ENCODE measurements around the gene RNF151. TPM values are rescaled to one million over a fixed set of nuclear protein-coding genes. Genes with fewer than 3 reads are reported as not detected.
"Not testable (repeated sequence)": the region's sequence is repeated elsewhere in the genome, so short reads cannot be mapped to it uniquely, and the experiment has no call there.

RNF151 gene
- total and polyA plus RNA-seq, 2 donors (not counting 1 experiment from before 2014, with no cell fraction given), result 0.13 to 0.76 TPM

DNA sequence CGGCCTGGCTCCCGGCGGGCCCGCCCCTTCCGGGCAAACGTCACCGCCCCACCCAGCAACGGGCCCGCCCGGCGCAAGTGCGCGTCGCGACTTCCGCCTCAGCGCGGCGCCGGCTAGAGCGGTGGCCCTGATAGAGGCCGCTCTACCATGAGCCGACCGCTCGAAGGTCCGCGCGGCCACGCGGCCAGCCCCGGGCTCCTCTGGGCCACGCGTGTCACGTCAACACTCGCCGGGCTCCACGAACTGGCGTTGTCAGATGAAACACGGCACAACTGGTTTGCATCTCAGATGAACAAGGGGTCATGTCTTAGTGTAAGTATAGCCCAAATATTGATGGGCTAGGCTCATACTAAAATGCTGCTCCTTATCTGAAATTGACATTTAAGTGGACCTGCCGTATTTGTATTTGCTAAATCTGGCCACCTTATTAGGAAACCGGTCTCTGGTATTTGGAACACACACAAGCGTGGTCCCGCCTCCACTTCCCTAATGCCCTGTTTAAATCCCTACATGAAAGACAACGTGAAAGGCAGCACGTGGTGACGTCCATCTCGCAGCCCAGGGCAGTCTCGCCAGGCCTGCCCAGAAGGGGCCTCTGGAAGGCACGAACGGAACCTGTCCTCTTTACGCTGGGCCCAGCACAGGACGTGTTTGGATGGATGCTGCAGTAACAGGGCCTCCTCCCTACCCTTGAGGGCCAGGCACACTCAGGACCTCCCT is 43.3 kb downstream of the RNF151 start, which contains the start of gene ZNF598:
TSS of gene ZNF598 (minus strand) at position 31 of the 720 bp plus-strand sequence.
- H3K4me1 ChIP-seq (ENCODE audit: control insufficient read depth in 2 of 2, insufficient read depth in 2 of 2, low read length in 2 of 2), result peaks cover 35 to 44% of the 10 kb centered on the region in 2 donors
- H4K20me1 ChIP-seq (ENCODE audit: control insufficient read depth, insufficient read depth, low read length, poor library complexity, severe bottlenecking), result peaks cover 43% of the 10 kb centered on the region
- Mint-ChIP-seq H3K27ac (peak within 1 kb of the TSS; percentile 95), H3K9me3 (ENCODE audit: insufficient read depth) (no peaks in the 10 kb centered on the region), H3K4me3 (peak within 1 kb of the TSS; percentile 95), H3K4me1 (peaks cover 38% of the 10 kb centered on the region), H3K27me3 (no peaks in the 10 kb centered on the region)
- H3K27ac ChIP-seq (ENCODE audit: low read length in 2 of 2), result peak within 1 kb of the TSS; percentile 87 to 95
- no peak for TF ChIP-seq EZH2 (IDR thresholded peaks at IDR 0.05; ENCODE audit: borderline replicate concordance, insufficient read depth, low read depth, low read length, poor library complexity, severe bottlenecking)
- TF ChIP-seq, protein P1, sequence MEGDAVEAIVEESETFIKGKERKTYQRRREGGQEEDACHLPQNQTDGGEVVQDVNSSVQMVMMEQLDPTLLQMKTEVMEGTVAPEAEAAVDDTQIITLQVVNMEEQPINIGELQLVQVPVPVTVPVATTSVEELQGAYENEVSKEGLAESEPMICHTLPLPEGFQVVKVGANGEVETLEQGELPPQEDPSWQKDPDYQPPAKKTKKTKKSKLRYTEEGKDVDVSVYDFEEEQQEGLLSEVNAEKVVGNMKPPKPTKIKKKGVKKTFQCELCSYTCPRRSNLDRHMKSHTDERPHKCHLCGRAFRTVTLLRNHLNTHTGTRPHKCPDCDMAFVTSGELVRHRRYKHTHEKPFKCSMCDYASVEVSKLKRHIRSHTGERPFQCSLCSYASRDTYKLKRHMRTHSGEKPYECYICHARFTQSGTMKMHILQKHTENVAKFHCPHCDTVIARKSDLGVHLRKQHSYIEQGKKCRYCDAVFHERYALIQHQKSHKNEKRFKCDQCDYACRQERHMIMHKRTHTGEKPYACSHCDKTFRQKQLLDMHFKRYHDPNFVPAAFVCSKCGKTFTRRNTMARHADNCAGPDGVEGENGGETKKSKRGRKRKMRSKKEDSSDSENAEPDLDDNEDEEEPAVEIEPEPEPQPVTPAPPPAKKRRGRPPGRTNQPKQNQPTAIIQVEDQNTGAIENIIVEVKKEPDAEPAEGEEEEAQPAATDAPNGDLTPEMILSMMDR (IDR thresholded peaks at IDR 0.05), result no peak
- H3K9me3 ChIP-seq (ENCODE audit: control extremely low read depth in 1 of 3, control insufficient read depth in 2 of 3, insufficient read depth in 1 of 3, low read length in 2 of 3), result no peaks in the 10 kb centered on the region
- intact Hi-C loops (cut with micrococcal nuclease), result loop anchor here (1.0 to 2.0 kb wide), 7 partner anchors 13 to 145 kb away; partner anchors contain the start of genes GFER, NDUFB10, NTHL1 and RPS2
- peak; percentile 90 for DNase-seq
- 6% methylated on average over 52 of the region's 52 CpGs for WGBS (ENCODE audit: insufficient coverage)
- ChIA-PET POLR2A (interaction anchor here (1.4 kb wide), 1 partner anchor 45 kb away, joined by 3 read pairs; the partner anchor contains the start of gene RPS2), CTCF (no interaction called here)
- ATAC-seq (ENCODE audit: low read depth), result peak; percentile 97
- H3K79me2 ChIP-seq (ENCODE audit: control insufficient read depth, insufficient read depth, low read length), result peaks cover 51% of the 10 kb centered on the region
- H2AFZ ChIP-seq (ENCODE audit: insufficient read depth, low read depth, low read length, poor library complexity, severe bottlenecking), result peak within 1 kb of the TSS; percentile 80
- H3K27me3 ChIP-seq (replicated peaks in 1 of 4; ENCODE audit: control extremely low read depth in 1 of 4, control insufficient read depth in 3 of 4, insufficient read depth in 4 of 4, low read length in 3 of 4), result no peaks in the 10 kb centered on the region
- H3K4me2 ChIP-seq (replicated peaks; ENCODE audit: low read depth, low read length, poor library complexity, severe bottlenecking), result peak within 1 kb of the TSS; percentile 77
- H3K9ac ChIP-seq (ENCODE audit: low read length), result peak within 1 kb of the TSS; percentile 82
- peak within 1 kb of the TSS; percentile 61 to 87 (median 77) for H3K4me3 ChIP-seq (ENCODE audit: control extremely low read depth in 1 of 5, extremely low read depth in 1 of 5, insufficient read depth in 1 of 5, low read depth in 2 of 5, low read length in 4 of 5)
- peaks cover 0 to 6% of the 10 kb centered on the region in 2 experiments for H3K36me3 ChIP-seq (replicated peaks in 1 of 2; ENCODE audit: control extremely low read depth in 1 of 2, control insufficient read depth in 1 of 2, extremely low read depth in 1 of 2, insufficient read depth in 2 of 2, low read length in 1 of 2)

DNA sequence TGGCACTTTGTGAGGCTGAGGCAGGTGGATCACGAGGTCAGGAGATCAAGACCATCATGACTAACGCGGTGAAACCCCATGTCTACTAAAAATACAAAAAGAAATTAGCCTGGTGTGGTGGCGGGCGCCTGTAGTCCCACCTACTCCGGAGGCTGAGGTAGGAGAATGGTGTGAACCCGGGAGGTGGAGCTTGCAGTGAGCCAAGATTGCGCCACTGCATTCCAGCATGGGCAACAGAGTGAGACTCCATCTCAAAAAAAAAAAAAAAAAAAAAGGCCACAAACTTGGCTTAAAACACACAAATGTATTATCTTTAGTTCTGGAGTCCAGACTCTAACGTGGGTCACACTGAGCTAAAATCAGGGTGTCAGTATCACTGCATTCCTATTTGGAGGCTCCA is 45.1 kb downstream of the RNF151 start:
- intact Hi-C loops (cut with micrococcal nuclease); H3K9me3 Mint-ChIP-seq (ENCODE audit: insufficient read depth); H3K27ac ChIP-seq (ENCODE audit: low read length in 2 of 2); H3K9ac ChIP-seq (ENCODE audit: low read length); H3K27me3 ChIP-seq (replicated peaks in 1 of 4; ENCODE audit: control extremely low read depth in 1 of 4, control insufficient read depth in 3 of 4, insufficient read depth in 4 of 4, low read length in 3 of 4); H3K27me3 Mint-ChIP-seq; DNase-seq; H3K36me3 ChIP-seq (replicated peaks in 1 of 2; ENCODE audit: control extremely low read depth in 1 of 2, control insufficient read depth in 1 of 2, extremely low read depth in 1 of 2, insufficient read depth in 2 of 2, low read length in 1 of 2); H3K9me3 ChIP-seq (ENCODE audit: control extremely low read depth in 1 of 3, control insufficient read depth in 2 of 3, insufficient read depth in 1 of 3, low read length in 2 of 3); H3K27ac Mint-ChIP-seq; H2AFZ ChIP-seq (ENCODE audit: insufficient read depth, low read depth, low read length, poor library complexity, severe bottlenecking); H3K4me3 ChIP-seq (ENCODE audit: control extremely low read depth in 1 of 5, extremely low read depth in 1 of 5, insufficient read depth in 1 of 5, low read depth in 2 of 5, low read length in 4 of 5); H3K4me3 Mint-ChIP-seq; ATAC-seq (ENCODE audit: low read depth); H3K4me2 ChIP-seq (replicated peaks; ENCODE audit: low read depth, low read length, poor library complexity, severe bottlenecking): not testable (repeated sequence)
- ChIA-PET CTCF (interaction anchor here (0.6 to 2.8 kb wide), 4 partner anchors 7 to 129 kb away, joined by 3 to 10 read pairs (median 5); no protein-coding TSS in a partner anchor), POLR2A (interaction anchor here (0.7 kb wide), 1 partner anchor 9 kb away, joined by 5 read pairs; no protein-coding TSS in a partner anchor)
- Histone ChIP-seq H3K4me1 (ENCODE audit: control insufficient read depth in 2 of 2, insufficient read depth in 2 of 2, low read length in 2 of 2) (peaks cover 30 to 34% of the 10 kb centered on the region in 2 donors), H4K20me1 (ENCODE audit: control insufficient read depth, insufficient read depth, low read length, poor library complexity, severe bottlenecking) (peaks cover 25% of the 10 kb centered on the region), H3K79me2 (ENCODE audit: control insufficient read depth, insufficient read depth, low read length) (peaks cover 33% of the 10 kb centered on the region)
- peaks cover 27% of the 10 kb centered on the region for H3K4me1 Mint-ChIP-seq
- WGBS (ENCODE audit: insufficient coverage), result 78% methylated on average over 5 of the region's 9 CpGs

All from B cell (primary cell).